HFF-Myc (cell line): Measurements from ENCODE around the gene BTBD17.

Source experiments
- DNase-seq: peaks from one replicate; pipeline ENCODE4 v3.0.0-alpha.2; 2011; ENCODE audit warnings: low read depth; ENCODE audit errors: extremely low read depth
- H3K4me3 ChIP-seq: replicated peaks from 2 replicates; pipeline ENCODE4 v1.5.1; 2011; ENCODE audit warnings: low read depth, mild to moderate bottlenecking, control low read depth, low read length
- CTCF ChIP-seq: IDR thresholded peaks from 2 replicates; pipeline ENCODE4 v1.5.1; 2012; ENCODE audit warnings: mild to moderate bottlenecking, low read depth, low read length, control low read depth; ENCODE audit errors: missing control alignments

BTBD17 gene

GRCh38 chr17:74392848-74393247, 31.2 kb upstream of the BTBD17 start:
- no peak for DNase-seq
- H3K4me3 ChIP-seq = no peak overlapping the region
- TF ChIP-seq CTCF = no peak

DNA sequence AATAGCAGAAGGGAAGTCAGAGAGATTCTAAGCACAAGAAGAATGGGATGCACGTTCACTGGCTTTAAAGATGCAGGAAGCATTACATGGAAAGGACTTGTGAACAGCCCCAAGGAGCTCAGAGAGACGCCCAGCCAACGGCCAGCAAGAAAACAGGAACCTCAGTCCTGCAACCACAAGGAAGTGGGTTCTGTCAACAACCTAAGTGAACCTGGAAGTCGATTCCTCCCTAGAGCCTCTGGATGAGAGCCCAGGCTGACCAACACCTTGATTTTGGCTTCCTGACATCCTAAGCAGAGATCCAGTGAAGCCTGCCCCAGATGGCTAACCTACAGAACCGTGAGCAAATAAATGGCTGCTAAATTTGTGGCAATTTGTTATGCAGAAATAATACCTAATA, 30.1 kb upstream of the BTBD17 start:
- no peak overlapping the region for H3K4me3 ChIP-seq
- no peak for TF ChIP-seq CTCF
- no peak for DNase-seq

GRCh38 chr17:74390680-74391653, 29.3 kb upstream of the BTBD17 start:
- no peak overlapping the region for H3K4me3 ChIP-seq
- no peak for DNase-seq
- no peak for TF ChIP-seq CTCF

GRCh38 chr17:74389937-74390679, 28.4 kb upstream of the BTBD17 start:
- no peak for DNase-seq
- H3K4me3 ChIP-seq = no peak overlapping the region
- no peak for TF ChIP-seq CTCF

DNA sequence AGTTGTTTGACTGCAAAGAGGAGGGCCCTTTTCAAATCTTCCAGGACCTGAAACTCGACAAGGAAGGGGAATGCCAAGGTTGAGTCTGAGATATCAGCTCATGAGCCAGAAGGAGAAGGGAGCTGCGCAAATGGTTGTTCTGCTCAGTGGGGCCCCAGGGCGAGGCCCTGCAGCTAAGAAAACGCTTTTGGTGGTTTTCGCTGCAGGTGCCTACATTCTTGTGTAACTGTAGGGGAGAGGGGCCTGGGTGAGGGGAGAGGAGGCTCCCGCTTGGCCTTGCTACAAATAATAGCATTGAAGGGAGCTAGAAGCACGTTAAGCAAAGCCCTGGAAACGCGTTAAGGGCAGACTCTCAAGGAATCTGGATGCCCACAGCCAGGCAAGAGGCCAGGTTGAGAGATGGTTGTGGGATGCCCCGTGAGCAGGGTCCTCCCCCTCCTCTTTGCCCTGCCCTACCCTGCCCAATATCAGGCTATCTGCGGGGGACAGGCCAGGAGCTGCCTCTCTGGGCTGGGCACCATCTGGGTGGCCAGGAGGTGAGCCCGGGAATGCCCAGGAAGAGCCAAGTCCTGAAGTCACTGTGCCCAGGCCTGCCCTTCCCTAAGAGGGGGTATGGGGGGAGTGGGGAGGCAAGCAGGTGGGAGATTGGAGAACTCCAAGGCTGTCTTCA, 27.6 kb upstream of the BTBD17 start:
- H3K4me3 ChIP-seq = no peak overlapping the region
- no peak for DNase-seq
- no peak for TF ChIP-seq CTCF

- no peak for DNase-seq
- no peak overlapping the region for H3K4me3 ChIP-seq
- TF ChIP-seq CTCF = no peak
These were observed 25.9 kb upstream of the BTBD17 start for GRCh38 chr17:74387365-74388218.
